ENCODE measurements around the gene TARBP1.

The TARBP1 gene

GRCh38 chr1:234397732-234398131, 81.2 kb downstream of the TARBP1 start:
- no peak for DNase-seq (ENCODE audit: low read depth)
- no peak overlapping the region for H3K4me3 ChIP-seq (ENCODE audit: control insufficient read depth, low read depth, low read length)
- no peak for TF ChIP-seq CTCF (IDR thresholded peaks at IDR 0.05; ENCODE audit: control insufficient read depth, insufficient read depth, low read depth, low read length, missing control alignments)

GRCh38 chr1:234396871-234397270, 82.1 kb downstream of the TARBP1 start:
- H3K4me3 ChIP-seq (ENCODE audit: control insufficient read depth, low read depth, low read length): no peak overlapping the region
- no peak for DNase-seq (ENCODE audit: low read depth)
- no peak for TF ChIP-seq CTCF (IDR thresholded peaks at IDR 0.05; ENCODE audit: control insufficient read depth, insufficient read depth, low read depth, low read length, missing control alignments)

- no peak for DNase-seq (ENCODE audit: low read depth)
- no peak for TF ChIP-seq CTCF (IDR thresholded peaks at IDR 0.05; ENCODE audit: control insufficient read depth, insufficient read depth, low read depth, low read length, missing control alignments)
- no peak overlapping the region for H3K4me3 ChIP-seq (ENCODE audit: control insufficient read depth, low read depth, low read length)
Measured at GRCh38 chr1:234396092-234396491, 82.9 kb downstream of the TARBP1 start.

GRCh38 chr1:234395297-234395696, 83.7 kb downstream of the TARBP1 start:
- no peak for TF ChIP-seq CTCF (IDR thresholded peaks at IDR 0.05; ENCODE audit: control insufficient read depth, insufficient read depth, low read depth, low read length, missing control alignments)
- DNase-seq (ENCODE audit: low read depth): no peak

GRCh38 chr1:234393190-234393589, 85.8 kb downstream of the TARBP1 start:
- no peak for DNase-seq (ENCODE audit: low read depth)
- H3K4me3 ChIP-seq (ENCODE audit: control insufficient read depth, low read depth, low read length): no peak overlapping the region
- peak; percentile 9 for TF ChIP-seq CTCF (IDR thresholded peaks at IDR 0.05; ENCODE audit: control insufficient read depth, insufficient read depth, low read depth, low read length, missing control alignments)

More at GRCh38 chr1:234395297-234395696, 83.7 kb downstream of the TARBP1 start:
- H3K4me3 ChIP-seq (ENCODE audit: control insufficient read depth, low read depth, low read length): no peak overlapping the region

GRCh38 chr1:234388094-234388493, 90.9 kb downstream of the TARBP1 start:
- TF ChIP-seq CTCF (IDR thresholded peaks at IDR 0.05; ENCODE audit: control insufficient read depth, insufficient read depth, low read depth, low read length, missing control alignments): no peak
- no peak overlapping the region for H3K4me3 ChIP-seq (ENCODE audit: control insufficient read depth, low read depth, low read length)
- DNase-seq (ENCODE audit: low read depth): no peak

GRCh38 chr1:234386122-234386521, 92.9 kb downstream of the TARBP1 start:
- no peak for TF ChIP-seq CTCF (IDR thresholded peaks at IDR 0.05; ENCODE audit: control insufficient read depth, insufficient read depth, low read depth, low read length, missing control alignments)
- H3K4me3 ChIP-seq (ENCODE audit: control insufficient read depth, low read depth, low read length): no peak overlapping the region
- DNase-seq (ENCODE audit: low read depth): no peak
